HepG2 (cell line): ENCODE data around the gene ZNF324B. TPM values are rescaled to one million over a fixed set of nuclear protein-coding genes. Genes with fewer than 3 reads are reported as not detected.

Source experiments
- JUND ChIP-seq: sonication (generic); formaldehyde crosslinking; IDR thresholded peaks from 2 replicates; pipeline ENCODE4 v1.8.0; 2022; ENCODE audit warnings: mild to moderate bottlenecking, missing genetic modification reagents
- MTA1 ChIP-seq: sonication (generic); formaldehyde crosslinking; IDR thresholded peaks from 2 replicates; pipeline ENCODE4 v1.4.0; 2020; ENCODE audit warnings: missing genetic modification reagents, mild to moderate bottlenecking, borderline replicate concordance
- NFYB ChIP-seq: sonication (generic); formaldehyde crosslinking; IDR thresholded peaks from 2 replicates; pipeline ENCODE4 v1.4.0; 2020; ENCODE audit warnings: missing genetic modification reagents
- RELA ChIP-seq: sonication (generic); formaldehyde crosslinking; IDR thresholded peaks from 2 replicates; pipeline ENCODE4 v1.4.0; 2020; ENCODE audit warnings: missing genetic modification reagents
- SETDB1 ChIP-seq: sonication (generic); formaldehyde crosslinking; IDR thresholded peaks from 2 replicates; pipeline ENCODE4 v1.5.1; 2020; ENCODE audit warnings: missing genetic modification reagents, mild to moderate bottlenecking, borderline replicate concordance
- STAT6 ChIP-seq: sonication (generic); formaldehyde crosslinking; IDR thresholded peaks from 2 replicates; pipeline ENCODE4 v1.4.0; 2020; ENCODE audit warnings: missing genetic modification reagents, mild to moderate bottlenecking, borderline replicate concordance
- ZNF276 ChIP-seq: sonication (generic); formaldehyde crosslinking; IDR thresholded peaks from 2 replicates; pipeline ENCODE4 v1.4.0; 2020; ENCODE audit warnings: mild to moderate bottlenecking, low read depth, missing genetic modification reagents
- ZNF318 ChIP-seq: sonication (generic); formaldehyde crosslinking; IDR thresholded peaks from 2 replicates; pipeline ENCODE4 v1.4.0; 2020; ENCODE audit warnings: mild to moderate bottlenecking, missing genetic modification reagents
- ZNF577 ChIP-seq: sonication (generic); formaldehyde crosslinking; IDR thresholded peaks from 2 replicates; pipeline ENCODE4 v1.4.0; 2020; ENCODE audit warnings: mild to moderate bottlenecking, low read depth, missing genetic modification reagents, borderline replicate concordance
- polyA plus RNA-seq, 8 experiments: library from polyadenylated mRNA; depleted of rRNA in 3 of 8; stranded (reverse) in 7 of 8; unstranded in 1 of 8; fragments of >200 nt; fragmentation: Illumina TruSeq in 4 of 8; extraction: Trizol in 4 of 8; gene quantifications; 2 replicates each; pipeline versions ENCODE4 v1.2.1 to v1.2.3, GENCODE V29; 2011 to 2016; ENCODE audit warnings: low read depth in 4 of 8, missing spikeins in 1 of 8, mixed read lengths in 1 of 8; ENCODE audit not compliant: insufficient read depth in 1 of 8
- total RNA-seq, 5 experiments: library from RNA; depleted of rRNA; stranded (reverse); fragments of >200 nt; fragmentation: Illumina TruSeq; extraction: Trizol; gene quantifications; 2 replicates each; pipeline ENCODE4 v1.2.3, GENCODE V29; 2016; ENCODE audit warnings: low read depth in 1 of 5
- TF ChIP-seq, protein P1 (sequence below): sonication (generic); formaldehyde crosslinking; IDR thresholded peaks from 2 replicates; pipeline ENCODE4 v1.8.1; 2023; ENCODE audit warnings: mild to moderate bottlenecking, missing genetic modification reagents, borderline replicate concordance

The ZNF324B gene
- total and polyA plus RNA-seq, 2 of the 13 experiments (the other 11 are each of a cell fraction or from before 2014, with no cell fraction given), result 0.53 to 3.0 TPM

- TF ChIP-seq ZNF276 (CRISPR knock-in tag) (no peak), NFYB (CRISPR knock-in tag) (no peak), ZNF577 (CRISPR knock-in tag) (no peak), STAT6 (CRISPR knock-in tag) (no peak), RELA (CRISPR knock-in tag) (no peak), ZNF318 (CRISPR knock-in tag) (no peak), SETDB1 (CRISPR knock-in tag) (no peak), MTA1 (CRISPR knock-in tag) (0 out of 2 replicates have a peak, but pooled peaks have one; percentile 10), JUND (CRISPR knock-in tag) (peak; percentile 31; the same call in 1 of the 2 replicates)
- TF ChIP-seq, protein P1, sequence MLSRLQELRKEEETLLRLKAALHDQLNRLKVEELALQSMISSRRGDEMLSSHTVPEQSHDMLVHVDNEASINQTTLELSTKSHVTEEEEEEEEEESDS (CRISPR knock-in tag), result no peak
Measured at GRCh38 chr19:58407658-58408151, 43.7 kb upstream of the ZNF324B start (continued).
